ENCODE data around the gene DHRS1.

Gene DHRS1

GRCh38 chr14:24269910-24270536, 29.6 kb downstream of the DHRS1 start:
- H3K27me3 Mint-ChIP-seq: no peaks in the 10 kb centered on the region
- no peak for ATAC-seq (replicated peaks; ENCODE audit: extremely low read depth, poor library complexity, severe bottlenecking)
- H3K9me3 Mint-ChIP-seq: no peaks in the 10 kb centered on the region
- peaks cover 28% of the 10 kb centered on the region for H3K4me1 Mint-ChIP-seq
- H3K4me3 Mint-ChIP-seq: peak overlapping the region; percentile 94
- no peak for DNase-seq (ENCODE audit: low spot score in 2 of 2)
- peak overlapping the region; percentile 87 for H3K27ac Mint-ChIP-seq (ENCODE audit: low read depth)
- peaks cover 17% of the 10 kb centered on the region for H3K36me3 Mint-ChIP-seq (ENCODE audit: insufficient read depth)

GRCh38 chr14:24269368-24269767, 30.2 kb downstream of the DHRS1 start:
- H3K4me3 Mint-ChIP-seq: no peak overlapping the region
- ATAC-seq (replicated peaks; ENCODE audit: extremely low read depth, poor library complexity, severe bottlenecking) (no peak), DNase-seq (ENCODE audit: low spot score in 2 of 2) (no peak)
- H3K27ac Mint-ChIP-seq (ENCODE audit: low read depth): no peak overlapping the region
- peaks cover 17% of the 10 kb centered on the region for H3K36me3 Mint-ChIP-seq (ENCODE audit: insufficient read depth)
- H3K4me1 Mint-ChIP-seq: peaks cover 28% of the 10 kb centered on the region
- H3K9me3 Mint-ChIP-seq: no peaks in the 10 kb centered on the region
- no peaks in the 10 kb centered on the region for H3K27me3 Mint-ChIP-seq

- Mint-ChIP-seq H3K36me3 (ENCODE audit: insufficient read depth) (peaks cover 17% of the 10 kb centered on the region), H3K4me1 (peaks cover 28% of the 10 kb centered on the region), H3K27ac (ENCODE audit: low read depth) (no peak overlapping the region), H3K4me3 (no peak overlapping the region), H3K27me3 (no peaks in the 10 kb centered on the region), H3K9me3 (no peaks in the 10 kb centered on the region)
- ATAC-seq (replicated peaks; ENCODE audit: extremely low read depth, poor library complexity, severe bottlenecking): no peak
- no peak for DNase-seq (ENCODE audit: low spot score in 2 of 2)
Observed at GRCh38 chr14:24268225-24268624, 31.4 kb downstream of the DHRS1 start.

DNA sequence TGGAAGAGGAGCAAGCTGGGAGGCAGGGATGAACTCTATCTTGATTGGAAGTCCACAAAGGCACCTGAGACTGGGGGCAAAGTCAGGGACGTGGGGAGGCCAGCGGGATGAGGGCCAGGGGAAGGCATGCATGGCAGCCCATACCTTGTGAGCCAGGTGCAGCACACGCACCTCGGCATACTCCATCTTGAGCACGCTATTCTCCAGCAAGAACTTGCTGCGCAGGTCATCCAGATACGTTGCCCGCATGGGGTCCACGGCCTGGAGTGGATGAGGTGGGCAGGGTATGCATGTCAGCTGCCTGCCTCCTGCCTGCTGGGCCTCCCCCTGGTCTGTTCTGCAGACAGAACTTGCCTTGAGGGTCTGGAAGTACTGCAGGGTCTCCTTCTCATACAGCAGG, 32.1 kb downstream of the DHRS1 start:
- Mint-ChIP-seq H3K4me1 (peaks cover 23% of the 10 kb centered on the region), H3K4me3 (no peak overlapping the region), H3K36me3 (ENCODE audit: insufficient read depth) (peaks cover 17% of the 10 kb centered on the region), H3K27me3 (no peaks in the 10 kb centered on the region), H3K9me3 (no peaks in the 10 kb centered on the region), H3K27ac (ENCODE audit: low read depth) (no peak overlapping the region)
- no peak for ATAC-seq (replicated peaks; ENCODE audit: extremely low read depth, poor library complexity, severe bottlenecking)
- no peak for DNase-seq (ENCODE audit: low spot score in 2 of 2)

DNA sequence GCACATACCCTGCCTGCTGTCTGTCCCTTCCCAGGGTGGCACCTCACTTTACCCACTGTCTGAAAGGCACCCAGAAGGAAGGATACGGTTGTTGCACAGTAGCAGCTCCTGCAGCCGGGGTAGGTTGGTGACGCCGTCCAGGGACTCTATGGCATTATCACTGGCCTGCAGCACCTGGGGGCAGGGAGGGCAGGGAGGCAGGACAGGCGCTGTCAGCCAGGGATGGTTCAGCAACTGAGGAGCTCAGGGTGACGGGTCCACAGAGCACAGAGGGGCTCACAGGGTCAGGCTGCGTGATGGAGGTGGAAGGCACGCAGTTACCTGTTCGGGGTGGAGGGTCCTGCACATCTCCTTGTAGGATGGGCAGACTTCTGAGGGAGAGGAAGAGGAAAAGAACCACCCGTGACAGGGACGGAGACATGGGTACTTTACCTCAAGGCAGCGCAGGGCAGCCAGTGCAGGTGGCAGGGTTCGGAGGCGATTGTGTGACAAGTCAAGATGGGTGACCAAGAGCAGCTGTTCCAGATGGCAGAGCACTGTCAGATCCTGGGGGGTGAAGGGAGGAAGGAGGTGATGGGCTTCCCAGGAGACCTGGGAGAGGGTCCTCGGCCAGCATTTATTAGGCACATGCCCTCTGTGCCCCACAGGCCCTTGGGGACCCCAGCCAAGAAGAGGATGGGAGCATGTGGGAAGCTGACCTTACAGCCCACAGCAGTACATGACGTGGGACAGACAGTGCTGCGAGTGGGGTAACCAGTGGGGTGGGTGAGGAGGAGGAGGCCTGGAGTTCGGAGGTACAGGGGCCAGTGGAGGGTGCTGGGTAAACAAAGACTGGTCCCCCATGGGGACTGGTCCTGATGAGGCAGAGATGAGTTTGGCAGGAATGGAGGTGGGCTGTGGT, 33.0 kb downstream of the DHRS1 start:
- DNase-seq (ENCODE audit: low spot score in 2 of 2): no peak
- Mint-ChIP-seq H3K36me3 (ENCODE audit: insufficient read depth) (peaks cover 16% of the 10 kb centered on the region), H3K4me3 (no peak overlapping the region), H3K4me1 (peaks cover 15% of the 10 kb centered on the region), H3K9me3 (no peaks in the 10 kb centered on the region), H3K27me3 (no peaks in the 10 kb centered on the region), H3K27ac (ENCODE audit: low read depth) (no peak overlapping the region)
- ATAC-seq (replicated peaks; ENCODE audit: extremely low read depth, poor library complexity, severe bottlenecking): no peak

DNA sequence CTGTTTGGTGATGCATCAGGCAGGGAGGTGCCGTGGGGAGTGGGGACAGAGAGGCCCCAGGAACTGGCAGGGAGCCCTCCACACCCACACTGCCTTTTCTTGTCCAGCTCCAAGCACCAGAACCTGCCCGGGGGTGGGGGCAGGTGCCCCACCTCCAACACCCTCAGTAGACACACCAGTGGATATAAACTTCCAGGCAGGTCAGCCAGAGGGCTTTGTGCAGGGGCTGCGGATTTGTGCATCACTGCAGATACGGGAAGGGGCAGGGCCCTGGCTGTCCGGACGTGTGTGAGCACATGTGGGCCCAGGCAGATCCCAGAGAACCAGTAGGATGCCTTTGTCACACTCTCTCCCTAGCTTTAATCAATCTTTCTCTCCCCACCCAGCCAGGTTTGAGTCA, 35.3 kb downstream of the DHRS1 start:
- no peaks in the 10 kb centered on the region for H3K27me3 Mint-ChIP-seq
- no peaks in the 10 kb centered on the region for H3K9me3 Mint-ChIP-seq
- H3K36me3 Mint-ChIP-seq (ENCODE audit: insufficient read depth): peaks cover 9% of the 10 kb centered on the region

GRCh38 chr14:24263848-24264247, 35.7 kb downstream of the DHRS1 start:
- Mint-ChIP-seq H3K4me1 (peaks cover 4% of the 10 kb centered on the region), H3K9me3 (no peaks in the 10 kb centered on the region), H3K27me3 (no peaks in the 10 kb centered on the region), H3K36me3 (ENCODE audit: insufficient read depth) (peaks cover 9% of the 10 kb centered on the region), H3K4me3 (no peak overlapping the region), H3K27ac (ENCODE audit: low read depth) (no peak overlapping the region)
- no peak for DNase-seq (ENCODE audit: low spot score in 2 of 2)
- no peak for ATAC-seq (replicated peaks; ENCODE audit: extremely low read depth, poor library complexity, severe bottlenecking)

More for the DNA sequence above, 35.3 kb downstream of the DHRS1 start:
- H3K4me1 Mint-ChIP-seq: peaks cover 4% of the 10 kb centered on the region
- H3K27ac Mint-ChIP-seq (ENCODE audit: low read depth): no peak overlapping the region
- DNase-seq (ENCODE audit: low spot score in 2 of 2) (no peak), ATAC-seq (replicated peaks; ENCODE audit: extremely low read depth, poor library complexity, severe bottlenecking) (no peak)
- H3K4me3 Mint-ChIP-seq: no peak overlapping the region

- no peaks in the 10 kb centered on the region for H3K27me3 Mint-ChIP-seq
- no peak within 1 kb of the TSS for H3K27ac Mint-ChIP-seq (ENCODE audit: low read depth)
- peaks cover 4% of the 10 kb centered on the region for H3K4me1 Mint-ChIP-seq
- no peak for DNase-seq (ENCODE audit: low spot score in 2 of 2)
- H3K4me3 Mint-ChIP-seq: no peak within 1 kb of the TSS
- H3K9me3 Mint-ChIP-seq: no peaks in the 10 kb centered on the region
- no peak for ATAC-seq (replicated peaks; ENCODE audit: extremely low read depth, poor library complexity, severe bottlenecking)
- peaks cover 9% of the 10 kb centered on the region for H3K36me3 Mint-ChIP-seq (ENCODE audit: insufficient read depth)
Observed at GRCh38 chr14:24262821-24263733, 36.5 kb downstream of the DHRS1 start, which contains the start of gene TGM1. TGM1 (minus strand) TSS chr14:24263177; CDS start chr14:24262352, 825 bp downstream.

- Mint-ChIP-seq H3K4me3 (no peak overlapping the region), H3K36me3 (ENCODE audit: insufficient read depth) (peaks cover 5% of the 10 kb centered on the region), H3K27ac (ENCODE audit: low read depth) (no peak overlapping the region), H3K9me3 (no peaks in the 10 kb centered on the region), H3K27me3 (no peaks in the 10 kb centered on the region), H3K4me1 (no peaks in the 10 kb centered on the region)
- DNase-seq (ENCODE audit: low spot score in 2 of 2): no peak
- ATAC-seq (replicated peaks; ENCODE audit: extremely low read depth, poor library complexity, severe bottlenecking): no peak
Observed at GRCh38 chr14:24261969-24262327, 37.6 kb downstream of the DHRS1 start.

DNA sequence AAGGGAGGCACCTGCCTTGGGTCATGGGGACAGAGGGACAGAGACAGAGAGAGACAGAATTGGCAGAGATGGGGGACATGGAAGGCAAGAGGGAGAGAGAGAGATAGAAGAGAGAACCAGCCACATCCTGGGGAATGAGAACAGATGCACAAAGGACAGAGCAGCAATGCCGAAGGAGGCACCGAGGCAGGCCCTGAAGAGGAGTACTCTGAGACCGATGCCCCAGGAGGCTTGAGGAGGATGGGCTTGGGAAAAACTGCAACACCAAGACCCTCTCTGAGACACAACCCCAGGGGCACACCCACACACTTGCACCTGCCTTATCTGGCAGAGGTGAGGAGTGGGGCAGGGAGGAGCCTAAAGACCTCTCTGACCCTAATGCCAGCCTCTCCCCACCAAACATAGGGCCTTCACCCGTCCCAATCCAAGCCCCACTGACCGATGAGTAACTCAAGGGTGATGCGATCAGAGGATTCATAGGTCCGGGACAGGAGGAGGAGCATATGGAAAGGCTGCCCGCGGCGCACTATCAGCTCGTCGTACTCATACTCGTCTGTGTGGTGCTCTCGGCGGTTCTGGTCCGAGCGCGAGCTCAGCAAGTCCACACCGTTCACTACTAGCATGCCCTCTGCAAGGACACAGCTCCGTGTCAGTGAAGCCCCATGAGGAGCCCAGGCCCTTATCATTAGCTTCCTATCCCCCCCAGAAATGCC, 38.2 kb downstream of the DHRS1 start:
- Mint-ChIP-seq H3K36me3 (ENCODE audit: insufficient read depth) (peaks cover 3% of the 10 kb centered on the region), H3K27me3 (no peaks in the 10 kb centered on the region), H3K4me1 (no peaks in the 10 kb centered on the region), H3K27ac (ENCODE audit: low read depth) (no peak overlapping the region), H3K4me3 (no peak overlapping the region), H3K9me3 (no peaks in the 10 kb centered on the region)
- DNase-seq (ENCODE audit: low spot score in 2 of 2) (no peak), ATAC-seq (replicated peaks; ENCODE audit: extremely low read depth, poor library complexity, severe bottlenecking) (no peak)

DNA sequence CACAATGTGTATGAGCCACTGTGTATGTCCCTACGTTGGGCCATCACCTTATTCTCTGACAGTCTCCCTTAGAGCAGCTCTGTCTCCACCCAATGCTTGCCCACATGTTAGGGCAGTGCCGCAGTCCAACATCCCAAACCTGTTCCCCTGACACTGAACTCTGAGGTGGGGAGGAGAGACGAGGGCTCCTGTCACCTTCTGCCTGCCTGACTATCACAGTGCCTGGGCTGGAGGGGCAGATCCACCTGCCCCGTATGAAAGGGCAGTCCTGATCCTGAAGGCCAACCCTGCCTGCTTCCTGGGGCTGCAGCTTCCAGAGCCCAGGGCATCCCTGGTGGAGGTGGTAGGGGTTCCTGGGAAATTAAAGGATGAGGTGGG, 38.8 kb downstream of the DHRS1 start:
- no peaks in the 10 kb centered on the region for H3K9me3 Mint-ChIP-seq
- H3K4me1 Mint-ChIP-seq: no peaks in the 10 kb centered on the region
- ATAC-seq (replicated peaks; ENCODE audit: extremely low read depth, poor library complexity, severe bottlenecking): no peak
- peaks cover 1% of the 10 kb centered on the region for H3K36me3 Mint-ChIP-seq (ENCODE audit: insufficient read depth)
- no peak overlapping the region for H3K27ac Mint-ChIP-seq (ENCODE audit: low read depth)
- H3K4me3 Mint-ChIP-seq: no peak overlapping the region
- no peaks in the 10 kb centered on the region for H3K27me3 Mint-ChIP-seq
- no peak for DNase-seq (ENCODE audit: low spot score in 2 of 2)
